ENCODE measurements around the gene CHST5. TPM values are rescaled to one million over a fixed set of nuclear protein-coding genes. Genes with fewer than 3 reads are reported as not detected.

CHST5 gene
- polyA plus RNA-seq, 1 of the 3 experiments (the other 2 are of a cell fraction) = 0.49 TPM

DNA sequence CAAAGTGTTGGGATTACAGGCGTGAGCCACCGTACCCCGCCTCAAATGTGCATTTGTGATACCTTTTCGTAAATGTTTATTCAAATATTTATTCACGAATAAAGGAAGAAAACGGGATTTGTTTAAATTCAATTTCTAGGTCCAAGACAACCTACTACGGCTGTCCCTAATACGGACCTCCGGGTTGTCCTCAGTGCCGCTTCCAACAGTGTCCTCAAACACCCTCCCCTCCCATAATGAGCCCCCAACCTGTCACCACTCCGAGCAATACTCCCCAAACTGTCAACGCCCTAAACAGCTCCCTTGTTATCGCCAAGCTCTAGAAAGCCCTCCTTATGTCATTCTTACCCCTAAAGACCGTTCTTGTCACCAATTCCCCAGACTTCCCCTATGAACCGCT, 29.7 kb upstream of the CHST5 start:
- H3K4me1 ChIP-seq (ENCODE audit: control insufficient read depth in 1 of 2, insufficient read depth in 2 of 2, low read depth in 1 of 2, low read length in 1 of 2) = peaks cover 14 to 16% of the 10 kb centered on the region in 2 experiments; a peak in 3 of 4 replicates
- H3K4me2 ChIP-seq = peak overlapping the region; percentile 99
- peak overlapping the region; percentile 86 for H3K9ac ChIP-seq
- H3K27me3 ChIP-seq (ENCODE audit: insufficient read depth) = no peaks in the 10 kb centered on the region; the same call in 1 of the 2 replicates
- H3F3A ChIP-seq (replicated peaks; ENCODE audit: insufficient read depth) = peaks cover 10% of the 10 kb centered on the region
- TF ChIP-seq NRF1 (IDR thresholded peaks at IDR 0.05; ENCODE audit: low read depth, low read length) = no peak
- no peaks in the 10 kb centered on the region for H3K9me2 ChIP-seq
- peak overlapping the region; percentile 88 for H2AFZ ChIP-seq (ENCODE audit: low read depth)
- H4K20me1 ChIP-seq (ENCODE audit: insufficient read depth) = peaks cover 13% of the 10 kb centered on the region
- CTCF ChIA-PET = interaction anchor here (1.0 to 2.1 kb wide), 6 partner anchors 16 to 332 kb away, joined by 3 to 7 read pairs (median 4); no protein-coding TSS in a partner anchor
- no peaks in the 10 kb centered on the region for H3K9me3 ChIP-seq
- DNase-seq = no peak
- peak overlapping the region; percentile 80 to 88 for H3K4me3 ChIP-seq (ENCODE audit: low read depth in 2 of 2, low read length in 1 of 2)
- H3K27ac ChIP-seq (ENCODE audit: low read depth in 2 of 2, low read length in 1 of 2) = peak overlapping the region in 1 of 2 experiments; percentile 48; a peak in 2 of 4 replicates
- H3K79me2 ChIP-seq (ENCODE audit: insufficient read depth) = peaks cover 43% of the 10 kb centered on the region
- peaks cover 28 to 29% of the 10 kb centered on the region in 2 experiments for H3K36me3 ChIP-seq (replicated peaks in 1 of 2; ENCODE audit: control insufficient read depth in 1 of 2, insufficient read depth in 2 of 2, low read length in 1 of 2)
- POLR2A ChIA-PET = interaction anchor here (0.6 to 1.9 kb wide), 5 partner anchors 10 to 54 kb away, joined by 3 to 10 read pairs (median 5); partner anchors contain the start of gene TMEM231
- 2% methylated on average over 15 of the region's 15 CpGs for WGBS (ENCODE audit: low lambda C conversion rate)

- 68% methylated on average over 10 of the region's 10 CpGs for WGBS (ENCODE audit: low lambda C conversion rate)
- H4K20me1 ChIP-seq (ENCODE audit: insufficient read depth) = no peaks in the 10 kb centered on the region
- CTCF ChIA-PET = interaction anchor here (0.6 kb wide), 1 partner anchor 10 kb away, joined by 4 read pairs; no protein-coding TSS in a partner anchor
These were observed 23.9 kb upstream of the CHST5 start for GRCh38 chr16:75559564-75560372.

More at GRCh38 chr16:75559564-75560372, 23.9 kb upstream of the CHST5 start:
- H3K9me2 ChIP-seq = no peaks in the 10 kb centered on the region
- H3K27ac ChIP-seq (ENCODE audit: low read depth in 2 of 2, low read length in 1 of 2) = no peak overlapping the region
- DNase-seq = no peak
- peaks cover 15% of the 10 kb centered on the region for H3F3A ChIP-seq (replicated peaks; ENCODE audit: insufficient read depth)
- H2AFZ ChIP-seq (ENCODE audit: low read depth) = no peak overlapping the region
- no peaks in the 10 kb centered on the region for H3K36me3 ChIP-seq (replicated peaks in 1 of 2; ENCODE audit: control insufficient read depth in 1 of 2, insufficient read depth in 2 of 2, low read length in 1 of 2)
- H3K9me3 ChIP-seq = no peaks in the 10 kb centered on the region
- peaks cover 6 to 10% of the 10 kb centered on the region in 2 experiments; a peak in 3 of 4 replicates for H3K4me1 ChIP-seq (ENCODE audit: control insufficient read depth in 1 of 2, insufficient read depth in 2 of 2, low read depth in 1 of 2, low read length in 1 of 2)
- no peak overlapping the region for H3K4me3 ChIP-seq (ENCODE audit: low read depth in 2 of 2, low read length in 1 of 2)
- H3K27me3 ChIP-seq (ENCODE audit: insufficient read depth) = no peaks in the 10 kb centered on the region; the same call in 1 of the 2 replicates
- H3K79me2 ChIP-seq (ENCODE audit: insufficient read depth) = no peaks in the 10 kb centered on the region
- POLR2A ChIA-PET = no interaction called here
- no peak overlapping the region for H3K9ac ChIP-seq
- no peak overlapping the region for H3K4me2 ChIP-seq
- TF ChIP-seq GABPA (IDR thresholded peaks at IDR 0.05; ENCODE audit: low read depth) (no peak), RFX5 (IDR thresholded peaks at IDR 0.05; ENCODE audit: low read length) (no peak), FOSL2 (IDR thresholded peaks at IDR 0.05; ENCODE audit: borderline replicate concordance, low read depth) (no peak), JUND (IDR thresholded peaks at IDR 0.05) (no peak), NFIC (IDR thresholded peaks at IDR 0.05; ENCODE audit: borderline replicate concordance) (no peak), EP300 (IDR thresholded peaks at IDR 0.05; ENCODE audit: borderline replicate concordance in 1 of 2, low read depth in 1 of 2, low read length in 1 of 2) (no peak), NRF1 (IDR thresholded peaks at IDR 0.05; ENCODE audit: low read depth, low read length) (no peak), EZH2phosphoT487 (IDR thresholded peaks at IDR 0.05; ENCODE audit: borderline replicate concordance, low read depth) (no peak), MXI1 (IDR thresholded peaks at IDR 0.05; ENCODE audit: low read depth, low read length) (no peak), FOXJ3 (CRISPR knock-in tag; IDR thresholded peaks at IDR 0.05) (no peak), RCOR1 (IDR thresholded peaks at IDR 0.05; ENCODE audit: low read length) (no peak)
- TF ChIP-seq, protein P1, sequence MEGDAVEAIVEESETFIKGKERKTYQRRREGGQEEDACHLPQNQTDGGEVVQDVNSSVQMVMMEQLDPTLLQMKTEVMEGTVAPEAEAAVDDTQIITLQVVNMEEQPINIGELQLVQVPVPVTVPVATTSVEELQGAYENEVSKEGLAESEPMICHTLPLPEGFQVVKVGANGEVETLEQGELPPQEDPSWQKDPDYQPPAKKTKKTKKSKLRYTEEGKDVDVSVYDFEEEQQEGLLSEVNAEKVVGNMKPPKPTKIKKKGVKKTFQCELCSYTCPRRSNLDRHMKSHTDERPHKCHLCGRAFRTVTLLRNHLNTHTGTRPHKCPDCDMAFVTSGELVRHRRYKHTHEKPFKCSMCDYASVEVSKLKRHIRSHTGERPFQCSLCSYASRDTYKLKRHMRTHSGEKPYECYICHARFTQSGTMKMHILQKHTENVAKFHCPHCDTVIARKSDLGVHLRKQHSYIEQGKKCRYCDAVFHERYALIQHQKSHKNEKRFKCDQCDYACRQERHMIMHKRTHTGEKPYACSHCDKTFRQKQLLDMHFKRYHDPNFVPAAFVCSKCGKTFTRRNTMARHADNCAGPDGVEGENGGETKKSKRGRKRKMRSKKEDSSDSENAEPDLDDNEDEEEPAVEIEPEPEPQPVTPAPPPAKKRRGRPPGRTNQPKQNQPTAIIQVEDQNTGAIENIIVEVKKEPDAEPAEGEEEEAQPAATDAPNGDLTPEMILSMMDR (IDR thresholded peaks at IDR 0.05) = no peak

Data from SK-N-SH (cell line).